ENCODE data around the gene P2RX4.
"Not testable (repeated sequence)": the region's sequence is repeated elsewhere in the genome, so short reads cannot be mapped to it uniquely, and the experiment has no call there.

Gene P2RX4

DNA sequence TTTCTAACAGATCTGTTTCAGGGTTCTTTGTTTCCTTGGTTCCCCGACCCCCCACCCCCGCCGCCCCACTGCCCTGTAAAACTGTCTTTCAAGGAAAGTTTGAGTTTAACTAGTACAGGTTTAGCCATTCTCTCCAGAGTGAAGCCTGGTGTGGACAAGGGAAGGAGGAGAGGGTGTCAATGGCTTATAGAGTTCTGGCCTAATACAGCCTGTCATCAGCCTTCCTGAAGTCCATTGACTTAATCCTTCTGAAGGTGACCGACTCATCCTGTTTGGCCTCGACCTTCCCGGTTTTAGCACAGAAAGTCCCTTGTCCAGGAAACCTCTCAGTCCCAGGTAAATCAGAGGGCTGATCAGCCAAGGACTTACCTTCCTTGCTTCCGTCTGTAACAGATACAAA lies 11.0 kb upstream of the P2RX4 start:
- H3K4me3 ChIP-seq (ENCODE audit: control insufficient read depth, low read depth, low read length) = no peak overlapping the region
- TF ChIP-seq CTCF (IDR thresholded peaks at IDR 0.05; ENCODE audit: control insufficient read depth, insufficient read depth, low read depth, low read length, missing control alignments) = no peak
- no peak for DNase-seq (ENCODE audit: low read depth)

- not testable (repeated sequence) for DNase-seq (ENCODE audit: low read depth); H3K4me3 ChIP-seq (ENCODE audit: control insufficient read depth, low read depth, low read length)
Observed at GRCh38 chr12:121201140-121201539, 8.8 kb upstream of the P2RX4 start.

DNA sequence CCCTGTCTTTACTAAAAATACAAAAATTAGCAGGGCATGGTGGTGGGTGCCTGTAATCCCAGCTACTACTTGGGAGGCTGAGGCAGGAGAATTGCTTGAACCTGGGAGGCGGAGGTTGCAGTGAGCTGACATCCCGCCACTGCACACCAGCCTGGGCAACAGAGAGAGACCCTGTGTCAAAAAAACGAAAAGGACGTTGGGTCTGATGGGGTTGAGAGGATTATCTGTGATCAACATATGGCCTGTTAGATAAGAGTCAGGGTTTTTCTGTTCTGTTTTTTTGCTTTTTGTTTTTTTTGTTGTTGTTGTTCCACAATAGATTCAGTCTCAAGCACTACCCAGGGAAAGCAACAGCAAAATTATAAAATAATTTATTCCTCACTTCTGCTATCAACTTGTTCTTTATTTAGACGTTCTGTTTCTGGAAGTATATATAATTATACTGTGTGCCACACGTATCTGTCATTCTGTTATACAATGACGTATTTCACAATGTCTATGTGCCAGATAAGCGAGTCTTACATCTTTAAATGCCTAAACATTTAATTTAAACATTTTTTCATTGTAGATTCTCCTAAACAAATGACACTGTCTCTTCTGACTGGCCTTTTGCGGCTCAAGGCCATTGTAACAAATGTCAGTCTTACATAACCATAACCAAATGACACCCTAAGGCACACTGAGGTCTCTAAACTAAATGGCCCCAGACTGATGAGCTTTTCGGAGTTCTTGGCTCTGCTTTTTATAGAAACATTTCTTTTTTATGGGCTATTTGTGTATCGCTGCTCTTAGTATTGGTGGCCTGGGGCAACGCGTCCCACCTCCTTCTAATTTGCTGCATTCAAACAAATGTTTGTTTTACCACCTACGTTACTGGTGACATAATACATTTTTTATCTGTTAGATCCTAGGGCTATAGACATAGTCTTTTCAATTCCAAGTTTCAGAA lies 7.2 kb upstream of the P2RX4 start:
- TF ChIP-seq CTCF (IDR thresholded peaks at IDR 0.05; ENCODE audit: control insufficient read depth, insufficient read depth, low read depth, low read length, missing control alignments) = no peak
- no peak for DNase-seq (ENCODE audit: low read depth)
- H3K4me3 ChIP-seq (ENCODE audit: control insufficient read depth, low read depth, low read length) = no peak overlapping the region

DNA sequence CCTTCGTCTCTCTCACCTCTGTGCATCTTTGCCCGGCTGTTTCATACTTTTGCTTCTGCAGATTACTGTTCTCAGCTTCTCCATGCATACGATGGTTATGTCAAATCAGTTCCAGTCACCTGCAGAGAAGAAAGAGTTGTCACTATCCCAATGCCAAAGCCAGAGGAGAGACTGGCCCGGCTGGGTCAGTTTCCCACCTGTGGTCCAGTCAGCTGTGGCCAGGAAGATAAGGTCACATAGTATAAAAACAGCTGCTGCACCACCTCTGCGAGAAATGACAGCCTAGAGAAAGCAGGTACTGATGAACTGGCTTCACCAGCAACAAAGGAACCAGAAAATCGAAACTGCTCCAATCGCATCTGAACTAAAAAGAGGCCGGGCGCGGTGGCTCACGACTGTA lies 6.4 kb upstream of the P2RX4 start:
- TF ChIP-seq CTCF (IDR thresholded peaks at IDR 0.05; ENCODE audit: control insufficient read depth, insufficient read depth, low read depth, low read length, missing control alignments) = no peak
- no peak for DNase-seq (ENCODE audit: low read depth)
- H3K4me3 ChIP-seq (ENCODE audit: control insufficient read depth, low read depth, low read length) = no peak overlapping the region

GRCh38 chr12:121205491-121205890 lies 4.4 kb upstream of the P2RX4 start:
- no peak for TF ChIP-seq CTCF (IDR thresholded peaks at IDR 0.05; ENCODE audit: control insufficient read depth, insufficient read depth, low read depth, low read length, missing control alignments)

DNA sequence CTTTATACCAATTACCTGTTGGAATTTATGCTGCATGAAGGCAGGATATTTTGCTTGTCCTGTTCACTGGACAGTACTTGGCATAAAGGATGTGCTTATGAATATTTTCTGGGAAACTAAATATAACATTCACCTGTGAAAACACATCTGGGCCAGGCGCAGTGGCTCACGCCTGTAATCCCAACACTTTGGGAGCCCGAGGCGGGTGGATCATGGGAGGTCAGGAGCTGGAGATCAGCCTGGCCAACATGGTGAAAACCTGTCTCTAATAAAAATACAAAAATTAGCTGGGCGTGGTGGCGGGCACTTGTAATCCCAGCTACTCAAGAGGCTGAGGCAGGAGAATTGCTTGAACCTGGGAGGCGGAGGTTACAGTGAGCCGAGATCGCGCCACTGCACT lies 1.4 kb upstream of the P2RX4 start:
- DNase-seq (ENCODE audit: low read depth); H3K4me3 ChIP-seq (ENCODE audit: control insufficient read depth, low read depth, low read length): not testable (repeated sequence)

More at GRCh38 chr12:121205491-121205890, 4.4 kb upstream of the P2RX4 start:
- no peak for DNase-seq (ENCODE audit: low read depth)
- H3K4me3 ChIP-seq (ENCODE audit: control insufficient read depth, low read depth, low read length) = no peak overlapping the region

- DNase-seq (ENCODE audit: low read depth) = no peak
- TF ChIP-seq CTCF (IDR thresholded peaks at IDR 0.05; ENCODE audit: control insufficient read depth, insufficient read depth, low read depth, low read length, missing control alignments) = no peak
- no peak overlapping the region for H3K4me3 ChIP-seq (ENCODE audit: control insufficient read depth, low read depth, low read length)
Observed at GRCh38 chr12:121209221-121209620, 708 bp upstream of the P2RX4 start.
